NCI-H510A treated with DMSO at 0.1 percent for 48 hours (cell line): ENCODE data around the gene ZXDC.

Experiments used
- DNase-seq: peaks from one replicate; lab custom pipeline; 2025; lab: John Stamatoyannopoulos, UW

ZXDC gene

GRCh38 chr3:126452213-126452612 is 23.5 kb downstream of the ZXDC start:
- DNase-seq = no peak

DNA sequence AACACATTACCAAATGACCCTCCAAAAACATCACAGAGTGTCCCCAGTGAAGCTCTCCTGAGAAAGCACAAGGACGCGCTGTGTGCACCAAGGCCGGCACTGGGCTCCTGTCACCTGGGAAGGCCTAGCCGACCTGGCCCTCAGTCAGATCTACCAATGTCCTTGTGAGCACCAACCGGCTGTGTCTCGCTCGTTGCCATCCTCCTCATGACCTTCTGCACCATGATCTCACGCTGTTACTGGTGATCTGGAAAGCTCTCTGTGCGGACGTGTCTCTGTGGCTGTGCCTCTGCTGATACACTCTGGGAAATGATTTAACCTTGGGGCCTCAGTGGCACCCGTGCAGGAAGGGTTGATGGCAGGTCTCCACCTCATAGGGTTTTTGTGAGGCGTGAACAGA is 24.2 kb downstream of the ZXDC start:
- no peak for DNase-seq

- DNase-seq = no peak
Observed at GRCh38 chr3:126450744-126451143, 24.9 kb downstream of the ZXDC start.

GRCh38 chr3:126450219-126450618 is 25.5 kb downstream of the ZXDC start:
- DNase-seq = no peak

- no peak for DNase-seq
Observed at GRCh38 chr3:126449621-126450051, 26.1 kb downstream of the ZXDC start.

DNA sequence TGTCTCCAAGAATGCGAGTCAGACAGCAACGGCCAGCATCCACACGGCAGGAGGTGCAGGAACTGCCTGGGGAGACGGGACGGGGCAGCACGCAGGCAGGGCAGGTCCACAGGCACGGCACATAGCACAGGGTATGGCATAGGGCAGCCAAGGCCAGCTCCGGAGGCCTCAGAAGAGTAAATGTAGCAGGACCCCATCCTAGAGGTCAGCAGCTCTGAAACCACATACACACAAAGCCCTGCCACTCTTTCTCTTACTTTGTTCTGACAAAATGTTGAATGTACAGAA is 26.9 kb downstream of the ZXDC start:
- no peak for DNase-seq

DNA sequence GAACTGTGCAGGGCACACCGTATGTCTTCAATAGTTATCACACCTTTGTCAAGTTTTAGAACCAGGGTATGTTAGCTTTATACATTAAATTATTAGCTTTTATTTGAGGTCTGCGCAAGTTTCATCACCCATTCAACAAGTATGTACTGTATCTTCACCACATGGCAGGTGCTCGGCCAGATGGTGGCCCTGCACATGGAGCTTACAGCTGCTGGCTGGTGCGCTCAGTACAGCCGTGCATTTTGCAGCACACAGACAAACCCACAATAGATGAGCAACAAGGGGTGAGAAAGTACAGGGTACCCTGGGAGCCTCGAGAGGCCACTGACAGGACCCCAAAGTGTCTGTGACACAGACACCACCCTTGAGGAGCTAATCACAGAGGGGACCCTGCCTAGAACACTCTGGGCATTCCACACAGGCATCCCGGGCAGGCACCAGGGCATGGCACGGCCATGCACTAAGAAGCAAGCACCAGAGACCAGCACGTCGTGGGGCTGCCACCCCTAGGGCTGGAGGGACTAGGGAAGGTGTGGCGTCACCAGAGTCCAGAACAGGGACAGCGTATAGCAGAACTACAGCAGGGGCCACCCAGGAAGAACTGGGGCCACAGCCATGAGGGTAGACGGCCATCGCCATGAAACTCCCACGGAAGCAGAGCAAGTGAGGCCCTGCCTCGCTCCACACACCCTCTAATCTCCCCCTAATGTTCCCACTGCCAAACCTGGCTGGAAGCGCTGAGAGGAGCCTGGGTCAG is 27.4 kb downstream of the ZXDC start:
- no peak for DNase-seq

- DNase-seq = no peak
Observed at GRCh38 chr3:126447456-126448106, 28.1 kb downstream of the ZXDC start.

GRCh38 chr3:126446791-126447190 is 28.9 kb downstream of the ZXDC start:
- DNase-seq = no peak

GRCh38 chr3:126446301-126446700 is 29.4 kb downstream of the ZXDC start:
- no peak for DNase-seq

DNA sequence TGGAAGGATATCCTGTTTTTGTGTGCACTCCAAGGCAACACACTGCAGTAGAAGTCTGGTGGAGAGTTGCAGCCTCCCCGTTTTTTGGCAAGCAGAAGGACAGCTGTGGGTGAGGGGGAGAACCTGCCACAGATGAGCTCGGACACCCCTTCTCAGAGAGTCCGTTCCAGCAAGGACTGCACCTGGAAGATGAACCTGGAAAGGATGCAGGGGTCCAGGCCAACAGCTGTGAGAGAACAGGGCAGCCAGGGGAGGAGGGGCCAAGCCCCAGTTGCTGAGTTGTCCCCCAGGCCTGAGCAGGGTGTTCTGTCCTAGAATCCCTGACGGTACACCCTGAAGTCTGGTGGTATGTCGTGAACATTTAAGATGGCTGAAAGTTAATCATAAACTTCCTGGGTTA is 30.2 kb downstream of the ZXDC start:
- no peak for DNase-seq

GRCh38 chr3:126442856-126443242 is 32.8 kb downstream of the ZXDC start:
- DNase-seq = no peak

GRCh38 chr3:126442094-126442855 is 33.4 kb downstream of the ZXDC start:
- DNase-seq = no peak

DNA sequence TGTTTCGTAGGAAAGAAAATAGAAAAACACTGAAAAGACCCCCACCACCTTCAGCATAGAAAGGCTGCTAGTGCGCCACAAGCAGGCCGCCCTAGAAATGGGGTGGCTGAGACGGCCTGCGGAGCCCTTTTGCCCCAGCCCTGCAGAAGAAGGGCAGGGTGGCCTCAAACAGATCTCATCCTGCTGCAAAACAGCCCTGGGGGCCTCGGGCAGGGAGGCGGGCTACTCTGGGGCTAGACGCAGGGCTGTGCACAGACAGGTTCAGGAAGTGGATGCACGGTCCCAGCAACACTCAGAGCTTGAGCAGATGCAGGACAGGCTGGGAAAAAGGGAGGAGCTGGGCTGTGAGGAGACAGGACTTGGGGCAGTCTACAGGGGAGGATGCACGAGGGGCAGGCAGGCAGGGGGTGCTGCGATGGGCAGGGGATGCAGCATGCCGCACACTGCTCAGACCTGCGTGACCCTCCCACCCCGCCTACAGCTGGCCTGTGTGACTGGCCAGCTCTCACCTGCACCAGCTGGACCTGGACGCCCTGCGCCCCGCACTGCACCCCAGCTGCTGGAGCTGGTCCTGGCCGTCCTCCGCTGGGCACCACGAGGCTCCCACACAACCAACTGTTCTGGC is 34.3 kb downstream of the ZXDC start:
- no peak for DNase-seq

- DNase-seq = no peak
Observed at GRCh38 chr3:126440709-126440995, 35.0 kb downstream of the ZXDC start.

DNA sequence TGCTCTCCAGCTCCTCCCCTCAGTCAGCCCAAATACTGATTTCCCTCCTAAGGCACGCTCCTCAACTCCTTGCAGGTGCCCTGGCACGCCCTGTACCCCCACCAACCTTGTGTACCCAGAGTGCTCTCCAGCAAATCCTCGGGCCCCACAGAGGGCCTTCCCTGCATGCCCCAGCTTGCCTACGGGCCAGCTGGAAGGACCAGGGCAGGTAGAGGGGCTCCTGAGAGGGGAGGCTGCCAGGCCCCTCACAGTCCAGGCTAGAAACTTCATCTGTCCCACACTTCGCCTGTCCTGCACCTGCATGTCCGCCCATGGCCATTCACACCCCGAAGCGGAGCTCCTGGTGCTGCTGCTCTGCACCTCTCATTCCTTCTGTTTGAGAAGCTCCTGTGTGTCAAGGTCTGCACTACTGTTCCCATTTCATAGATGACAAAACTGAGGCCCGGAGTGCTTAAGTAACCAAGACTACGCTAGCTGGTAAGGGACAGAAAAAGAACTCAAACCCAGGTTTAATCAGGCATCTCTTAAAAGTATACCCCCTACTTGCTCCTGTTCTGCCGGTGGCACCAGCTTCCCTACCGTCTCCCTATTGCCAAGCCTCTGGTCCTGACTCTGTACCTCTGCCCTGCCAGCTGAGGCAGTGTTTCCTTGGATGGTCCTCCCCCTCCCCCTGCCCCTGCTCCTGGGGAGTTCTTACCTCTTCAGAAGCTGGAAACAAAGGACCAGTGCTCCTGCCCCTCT is 35.6 kb downstream of the ZXDC start:
- DNase-seq = no peak

DNA sequence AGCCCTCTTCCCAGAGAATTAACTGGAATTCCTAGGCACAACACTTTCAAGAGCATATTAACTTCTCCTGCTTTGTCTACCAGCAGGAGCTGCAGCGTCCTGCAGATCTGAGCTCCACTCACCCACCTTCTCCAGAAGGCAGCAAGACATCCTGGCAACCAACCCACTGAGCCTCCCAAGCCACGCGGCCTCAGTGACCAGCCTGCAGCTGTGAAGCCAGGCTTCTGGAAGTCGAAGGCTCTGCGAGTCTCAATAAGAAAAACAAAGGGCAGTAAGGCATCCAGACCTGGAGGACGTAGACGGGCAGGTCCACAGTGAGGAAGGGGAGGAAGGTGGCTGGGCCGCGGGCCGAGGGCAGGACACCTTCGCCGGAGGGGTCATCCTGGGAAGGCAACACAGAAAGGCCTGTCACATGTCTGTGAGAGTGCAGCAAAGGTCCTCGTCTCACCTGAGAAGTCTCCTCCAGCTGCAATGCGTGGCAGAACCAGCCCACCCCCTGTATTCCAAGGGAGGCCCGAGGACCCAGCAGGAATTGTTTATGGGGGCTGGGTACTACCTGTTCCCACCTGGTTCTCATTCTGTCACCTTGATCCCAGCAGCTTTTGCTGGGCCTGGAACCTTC is 36.2 kb downstream of the ZXDC start:
- no peak for DNase-seq

GRCh38 chr3:126438746-126439145 is 36.9 kb downstream of the ZXDC start:
- DNase-seq = no peak

GRCh38 chr3:126438186-126438585 is 37.5 kb downstream of the ZXDC start:
- DNase-seq = no peak

DNA sequence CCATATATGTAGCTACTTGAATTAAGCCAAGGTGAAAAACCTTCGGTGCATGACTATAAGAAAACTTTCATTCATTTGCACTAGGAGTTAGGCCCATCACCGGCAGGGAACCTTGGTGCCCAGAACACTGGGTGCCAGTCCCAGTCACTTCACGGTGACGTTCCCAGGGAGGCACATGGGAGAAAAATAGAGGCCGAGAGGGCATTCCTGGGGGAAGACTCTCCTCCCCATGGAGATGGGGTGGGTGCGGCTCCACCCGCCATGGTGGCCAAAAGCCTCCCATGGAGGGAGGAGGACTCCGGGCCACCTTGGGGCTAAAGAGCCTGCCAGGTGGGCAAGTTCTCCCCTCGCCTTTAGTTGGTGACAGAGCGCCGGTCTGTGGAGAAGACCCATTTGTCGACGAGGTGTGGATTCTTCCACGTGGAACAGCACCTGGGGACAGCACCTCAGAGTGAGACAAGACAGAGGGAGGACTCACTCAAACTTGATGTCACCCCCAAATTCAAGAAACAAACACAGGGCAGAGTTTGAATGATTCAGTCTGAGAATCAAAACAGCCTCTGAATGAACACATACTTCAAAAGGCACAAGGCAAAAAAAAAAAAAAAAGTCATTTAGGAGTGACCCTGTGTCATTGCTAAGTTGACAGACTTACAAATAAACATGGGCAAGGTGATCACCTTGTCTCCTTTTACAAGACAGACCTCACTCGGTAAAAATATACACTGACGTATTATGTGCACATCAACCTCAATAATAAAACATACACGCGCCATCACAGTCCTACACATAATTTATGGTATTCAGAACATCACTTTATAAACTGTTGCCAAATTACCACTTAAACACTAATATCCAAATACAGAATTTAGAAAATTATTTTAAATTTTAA is 38.6 kb downstream of the ZXDC start:
- DNase-seq = no peak
